ENCODE data around the gene GALNT14. TPM values are rescaled to one million over a fixed set of nuclear protein-coding genes. Genes with fewer than 3 reads are reported as not detected.

Gene GALNT14
- total and polyA plus RNA-seq, 8 donors = 1.5 to 8.3 (median 5.3) TPM

DNA sequence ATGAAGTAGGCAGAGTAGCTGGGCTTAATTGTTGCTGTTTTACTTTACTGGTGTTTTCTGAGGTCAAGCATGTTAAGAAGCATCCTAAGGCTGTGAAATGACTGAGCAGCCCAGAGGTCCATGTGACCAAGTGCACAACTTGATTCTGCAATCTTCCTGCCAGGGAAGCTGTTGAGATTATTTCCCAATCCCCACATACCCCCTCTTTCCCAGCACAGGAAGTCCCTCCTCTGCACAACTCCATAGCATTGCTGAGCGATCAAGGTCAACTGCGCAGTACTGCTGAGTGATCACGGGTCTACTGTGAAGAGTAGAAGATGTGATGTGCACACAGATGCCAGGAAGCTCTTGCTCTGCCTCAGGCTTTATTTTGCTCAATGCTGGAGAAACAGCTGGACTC, 105.8 kb downstream of the GALNT14 start:
- intact Hi-C loops (cut with DNase I) = no loop called here

GRCh38 chr2:31031132-31031706, 107.0 kb downstream of the GALNT14 start:
- DNase-seq (no peak), ATAC-seq (no peak)
- intact Hi-C loops (cut with DNase I) = no loop called here
- Histone ChIP-seq H3K27ac (peak overlapping the region in 1 of 2 donors; percentile 75), H3K27me3 (no peaks in the 10 kb centered on the region), H3K36me3 (no peaks in the 10 kb centered on the region), H3K4me1 (peaks cover 0 to 10% of the 10 kb centered on the region in 2 donors), H3K9me3 (peaks cover 0 to 7% of the 10 kb centered on the region in 2 donors), H3K4me3 (no peak overlapping the region)
- no peak for TF ChIP-seq CTCF (IDR thresholded peaks at IDR 0.05)

More for the DNA sequence above, 105.8 kb downstream of the GALNT14 start:
- DNase-seq = peak in 1 of 4 donors; percentile 13
- ATAC-seq = peak; percentile 29
- H3K4me1 ChIP-seq = peaks cover 0 to 10% of the 10 kb centered on the region in 2 donors
- H3K4me3 ChIP-seq = no peak overlapping the region
- no peak for TF ChIP-seq CTCF (IDR thresholded peaks at IDR 0.05)
- H3K27ac ChIP-seq = peak overlapping the region in 1 of 2 donors; percentile 75
- H3K9me3 ChIP-seq = peaks cover 0 to 19% of the 10 kb centered on the region in 2 donors
- H3K36me3 ChIP-seq = no peaks in the 10 kb centered on the region
- no peaks in the 10 kb centered on the region for H3K27me3 ChIP-seq

DNA sequence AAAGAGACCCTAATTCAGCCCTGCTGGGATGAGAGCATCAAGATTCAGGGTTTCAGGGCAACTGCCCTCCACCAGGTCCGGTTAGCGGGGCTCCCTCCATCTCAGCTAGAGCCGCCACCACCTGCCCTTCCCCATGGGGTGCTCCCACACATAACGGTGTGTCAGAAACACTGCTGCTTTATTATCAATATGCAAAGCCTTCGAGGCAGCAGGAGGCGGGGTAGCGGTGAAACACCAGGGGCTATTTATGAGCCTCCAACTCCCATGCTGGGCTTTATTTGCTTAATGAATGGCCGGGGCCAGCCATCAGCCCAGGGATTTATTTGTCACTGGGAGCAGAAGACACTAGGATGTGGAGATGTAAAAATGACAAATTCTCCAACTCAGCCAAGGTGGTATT, 109.8 kb downstream of the GALNT14 start:
- no peaks in the 10 kb centered on the region for H3K36me3 ChIP-seq
- no peak overlapping the region for H3K27ac ChIP-seq
- no peak overlapping the region for H3K4me3 ChIP-seq
- H3K4me1 ChIP-seq = peaks cover 0 to 10% of the 10 kb centered on the region in 2 donors
- intact Hi-C loops (cut with DNase I) = no loop called here
- H3K9me3 ChIP-seq = no peaks in the 10 kb centered on the region
- H3K27me3 ChIP-seq = no peaks in the 10 kb centered on the region
- TF ChIP-seq CTCF (IDR thresholded peaks at IDR 0.05) = no peak
- ATAC-seq (no peak), DNase-seq (no peak)

DNA sequence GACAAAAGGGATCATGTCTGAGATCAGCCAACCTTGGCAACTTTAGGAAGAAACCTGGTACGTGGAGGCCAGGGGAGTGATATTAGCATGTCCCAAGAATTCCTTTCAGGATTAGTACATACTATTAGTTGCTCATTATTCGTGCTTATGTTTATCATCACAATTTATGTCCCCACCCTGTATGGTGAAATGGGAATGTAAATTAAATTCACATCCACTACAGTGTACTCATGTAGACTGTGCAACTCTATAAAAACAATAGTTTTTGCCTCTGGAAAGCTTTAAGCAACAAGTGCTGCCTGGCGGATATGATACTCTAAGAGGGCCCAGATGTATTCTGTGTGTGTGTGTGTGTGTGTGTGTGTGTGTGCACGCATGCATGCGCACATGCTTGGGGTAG, 110.7 kb downstream of the GALNT14 start:
- ATAC-seq = no peak
- Histone ChIP-seq H3K4me3 (no peak overlapping the region), H3K27ac (no peak overlapping the region), H3K9me3 (no peaks in the 10 kb centered on the region), H3K4me1 (peaks cover 0 to 7% of the 10 kb centered on the region in 2 donors), H3K36me3 (no peaks in the 10 kb centered on the region), H3K27me3 (no peaks in the 10 kb centered on the region)
- intact Hi-C loops (cut with DNase I) = no loop called here
- DNase-seq = no peak
- no peak for TF ChIP-seq CTCF (IDR thresholded peaks at IDR 0.05)

- Histone ChIP-seq H3K4me1 (no peaks in the 10 kb centered on the region), H3K4me3 (no peak overlapping the region), H3K9me3 (no peaks in the 10 kb centered on the region), H3K27me3 (no peaks in the 10 kb centered on the region), H3K27ac (no peak overlapping the region), H3K36me3 (no peaks in the 10 kb centered on the region)
- no peak for TF ChIP-seq CTCF (IDR thresholded peaks at IDR 0.05)
- intact Hi-C loops (cut with DNase I) = no loop called here
- ATAC-seq (no peak), DNase-seq (no peak)
These were observed 114.7 kb downstream of the GALNT14 start for GRCh38 chr2:31023541-31023940.
